ENCODE results near the gene ZNF254. TPM values are rescaled to one million over a fixed set of nuclear protein-coding genes. Genes with fewer than 3 reads are reported as not detected.
A peak's percentile ranks its signal among the peaks of the same experiment; 100 is the strongest.
"Not testable (repeated sequence)": the region's sequence is repeated elsewhere in the genome, so short reads cannot be mapped to it uniquely, and the experiment has no call there.

Gene ZNF254
- total RNA-seq, 1 donor from 2014 or later = 17.1 TPM

DNA sequence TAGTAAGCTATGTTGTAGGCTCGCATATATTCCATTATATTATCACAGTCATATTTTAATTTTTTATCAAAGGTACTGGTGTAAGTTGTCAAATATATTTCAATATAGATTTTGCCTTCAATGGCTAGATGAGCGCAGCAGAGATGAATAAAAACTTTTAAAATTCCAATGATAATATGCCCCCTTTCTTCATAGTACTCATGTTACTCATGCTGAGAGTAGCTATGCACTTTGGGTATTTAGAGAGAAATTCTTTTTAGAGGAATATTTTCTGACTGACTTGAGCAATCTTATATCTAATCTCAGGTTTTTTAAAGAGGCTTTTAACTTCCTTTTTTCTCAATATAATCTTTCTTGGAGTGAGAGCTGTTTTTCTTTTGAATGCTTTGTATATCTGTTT is 11.4 kb downstream of the ZNF254 start:
- TF ChIP-seq, protein P1, sequence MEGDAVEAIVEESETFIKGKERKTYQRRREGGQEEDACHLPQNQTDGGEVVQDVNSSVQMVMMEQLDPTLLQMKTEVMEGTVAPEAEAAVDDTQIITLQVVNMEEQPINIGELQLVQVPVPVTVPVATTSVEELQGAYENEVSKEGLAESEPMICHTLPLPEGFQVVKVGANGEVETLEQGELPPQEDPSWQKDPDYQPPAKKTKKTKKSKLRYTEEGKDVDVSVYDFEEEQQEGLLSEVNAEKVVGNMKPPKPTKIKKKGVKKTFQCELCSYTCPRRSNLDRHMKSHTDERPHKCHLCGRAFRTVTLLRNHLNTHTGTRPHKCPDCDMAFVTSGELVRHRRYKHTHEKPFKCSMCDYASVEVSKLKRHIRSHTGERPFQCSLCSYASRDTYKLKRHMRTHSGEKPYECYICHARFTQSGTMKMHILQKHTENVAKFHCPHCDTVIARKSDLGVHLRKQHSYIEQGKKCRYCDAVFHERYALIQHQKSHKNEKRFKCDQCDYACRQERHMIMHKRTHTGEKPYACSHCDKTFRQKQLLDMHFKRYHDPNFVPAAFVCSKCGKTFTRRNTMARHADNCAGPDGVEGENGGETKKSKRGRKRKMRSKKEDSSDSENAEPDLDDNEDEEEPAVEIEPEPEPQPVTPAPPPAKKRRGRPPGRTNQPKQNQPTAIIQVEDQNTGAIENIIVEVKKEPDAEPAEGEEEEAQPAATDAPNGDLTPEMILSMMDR (IDR thresholded peaks at IDR 0.05) = no peak
- ATAC-seq = no peak
- peaks cover 5% of the 10 kb centered on the region for H3K36me3 ChIP-seq

DNA sequence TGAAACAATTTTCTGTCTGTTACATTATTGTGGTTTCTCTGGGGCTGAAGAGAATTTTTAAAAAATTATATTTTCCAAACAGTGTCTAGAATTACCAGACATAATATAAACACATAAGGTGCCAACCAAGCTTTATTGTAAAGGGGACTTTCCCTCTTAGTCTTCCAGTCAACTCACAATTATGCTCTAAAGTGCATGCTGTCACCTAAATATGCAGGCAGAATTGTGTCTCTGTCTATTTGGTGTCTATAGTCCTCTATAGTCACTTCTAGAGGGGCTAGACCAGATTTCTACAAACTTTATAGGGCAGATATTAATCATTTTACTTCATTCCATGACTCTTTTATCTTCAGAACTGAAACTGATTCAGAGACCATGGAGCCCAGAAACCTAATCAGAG is 12.8 kb downstream of the ZNF254 start:
- Histone ChIP-seq H3K27ac (no peak overlapping the region), H3K36me3 (peaks cover 14% of the 10 kb centered on the region), H3K4me3 (no peak overlapping the region), H3K4me1 (no peaks in the 10 kb centered on the region), H3K27me3 (no peaks in the 10 kb centered on the region), H3K9me3 (no peaks in the 10 kb centered on the region)
- TF ChIP-seq, protein P1 (IDR thresholded peaks at IDR 0.05) = no peak
- ATAC-seq (no peak), DNase-seq (no peak)
- intact Hi-C loops (cut with DNase I) = no loop called here

More for the DNA sequence above, 11.4 kb downstream of the ZNF254 start:
- no peaks in the 10 kb centered on the region for H3K4me1 ChIP-seq
- no peak for DNase-seq
- no peaks in the 10 kb centered on the region for H3K9me3 ChIP-seq
- H3K27ac ChIP-seq = no peak overlapping the region
- intact Hi-C loops (cut with DNase I) = no loop called here
- H3K27me3 ChIP-seq = no peaks in the 10 kb centered on the region
- H3K4me3 ChIP-seq = no peak overlapping the region

DNA sequence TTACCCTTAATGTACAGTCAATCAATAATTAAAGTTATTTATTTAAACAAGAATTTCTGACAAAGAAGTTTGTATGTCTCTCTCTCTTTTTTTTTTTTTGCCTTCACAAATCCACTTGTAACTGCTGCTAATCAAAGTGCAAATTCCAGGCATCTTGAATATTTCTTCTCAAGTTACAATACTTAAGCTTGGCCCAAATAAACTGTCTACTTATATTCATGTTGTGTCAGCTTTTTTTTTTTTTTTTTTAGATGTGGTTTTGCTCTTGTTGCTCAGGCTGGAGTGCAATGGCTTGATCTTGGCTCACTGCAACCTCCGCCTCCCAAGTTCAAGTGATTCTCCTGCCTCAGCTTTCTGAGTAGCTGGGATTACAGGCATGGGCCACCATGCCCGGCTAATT is 13.6 kb downstream of the ZNF254 start:
- H3K27ac ChIP-seq; DNase-seq; H3K4me1 ChIP-seq; H3K27me3 ChIP-seq; intact Hi-C loops (cut with DNase I); ATAC-seq; H3K9me3 ChIP-seq; H3K4me3 ChIP-seq: not testable (repeated sequence)
- H3K36me3 ChIP-seq = peaks cover 14% of the 10 kb centered on the region

DNA sequence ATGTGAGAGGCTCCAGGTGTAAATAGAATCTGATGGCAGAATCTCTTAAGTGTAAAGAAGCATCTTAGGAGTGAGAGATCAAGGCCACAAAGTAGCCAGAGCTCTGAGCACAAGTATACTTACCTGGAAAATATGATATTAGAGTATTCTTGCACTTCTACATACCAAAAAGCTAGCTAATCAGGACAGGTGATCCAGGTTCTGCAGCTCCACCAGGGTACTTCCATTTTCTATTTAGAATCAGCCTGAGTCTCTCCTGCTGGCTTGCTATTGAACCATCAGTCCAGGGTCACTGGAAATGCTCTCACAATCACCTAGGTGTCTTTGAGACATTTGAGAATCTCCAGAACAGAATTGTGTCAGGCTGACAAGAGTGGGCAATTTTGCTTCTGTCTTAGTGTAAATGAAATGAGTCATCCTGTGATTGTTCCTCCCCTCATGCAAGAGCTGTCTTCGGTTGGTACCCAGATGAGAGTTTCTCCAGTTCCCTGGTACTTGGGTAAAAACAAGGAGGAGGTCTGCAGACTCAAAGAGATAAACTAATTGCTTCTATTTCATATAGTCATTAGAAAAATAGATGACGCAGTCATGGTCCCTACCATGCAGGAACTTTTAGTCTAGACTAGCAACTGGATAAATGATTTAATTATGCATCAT is 14.6 kb downstream of the ZNF254 start:
- TF ChIP-seq, protein P1 (IDR thresholded peaks at IDR 0.05) = no peak

DNA sequence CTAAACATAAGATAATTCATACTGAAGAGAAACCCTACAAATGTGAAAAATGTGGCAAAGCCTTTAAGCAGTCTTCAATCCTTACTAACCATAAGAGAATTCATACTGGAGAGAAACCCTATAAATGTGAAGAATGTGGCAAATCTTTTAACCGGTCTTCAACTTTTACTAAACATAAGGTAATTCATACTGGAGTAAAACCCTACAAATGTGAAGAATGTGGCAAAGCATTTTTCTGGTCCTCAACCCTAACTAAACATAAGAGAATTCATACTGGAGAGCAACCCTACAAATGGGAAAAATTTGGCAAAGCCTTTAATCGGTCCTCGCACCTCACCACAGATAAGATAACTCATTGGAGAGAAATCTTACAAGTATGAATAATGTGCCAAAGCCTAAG is 40.6 kb downstream of the ZNF254 start:
- Histone ChIP-seq H3K4me3 (no peak overlapping the region), H3K36me3 (peaks cover 10% of the 10 kb centered on the region), H3K27me3 (no peaks in the 10 kb centered on the region), H3K9me3 (peaks cover 69% of the 10 kb centered on the region), H3K27ac (no peak overlapping the region), H3K4me1 (no peaks in the 10 kb centered on the region)
- ATAC-seq (no peak), DNase-seq (no peak)
- TF ChIP-seq, protein P1 (IDR thresholded peaks at IDR 0.05) = no peak
- intact Hi-C loops (cut with DNase I) = no loop called here

More for the DNA sequence above, 14.6 kb downstream of the ZNF254 start:
- ATAC-seq (no peak), DNase-seq (no peak)
- no peak overlapping the region for H3K4me3 ChIP-seq
- peaks cover 21% of the 10 kb centered on the region for H3K36me3 ChIP-seq
- no peaks in the 10 kb centered on the region for H3K4me1 ChIP-seq
- intact Hi-C loops (cut with DNase I) = no loop called here
- no peaks in the 10 kb centered on the region for H3K9me3 ChIP-seq
- no peak overlapping the region for H3K27ac ChIP-seq
- no peaks in the 10 kb centered on the region for H3K27me3 ChIP-seq

DNA sequence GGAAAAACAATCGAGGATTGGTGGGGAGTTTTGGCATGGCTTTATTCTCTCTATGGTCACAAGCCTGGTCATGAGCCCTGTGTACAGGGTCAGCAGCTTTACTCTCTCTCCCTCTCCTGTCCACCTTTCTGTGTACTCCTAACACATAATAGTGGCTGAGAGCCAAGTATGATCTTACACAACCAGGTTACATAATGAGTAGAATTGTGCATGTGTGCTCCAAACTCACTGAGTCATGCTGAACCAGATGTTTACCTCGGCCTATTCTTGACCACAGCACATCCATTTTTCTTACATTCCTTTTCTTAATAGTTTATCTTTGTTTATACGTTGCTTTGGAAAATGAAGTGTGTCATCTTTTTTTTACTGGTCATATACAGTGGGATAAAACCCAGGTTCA is 53.1 kb downstream of the ZNF254 start:
- H3K9me3 ChIP-seq = peaks cover 78% of the 10 kb centered on the region
- no peak for DNase-seq
- TF ChIP-seq, protein P1 (IDR thresholded peaks at IDR 0.05) = no peak
- no peak overlapping the region for H3K4me3 ChIP-seq
- no peaks in the 10 kb centered on the region for H3K27me3 ChIP-seq
- no peak overlapping the region for H3K27ac ChIP-seq
- no peaks in the 10 kb centered on the region for H3K36me3 ChIP-seq
- no peaks in the 10 kb centered on the region for H3K4me1 ChIP-seq
- intact Hi-C loops (cut with DNase I) = no loop called here
- peak; percentile 43 for ATAC-seq

Measured in upper lobe of right lung (tissue), 1 donor.